WTC11 (cell line): ENCODE measurements around the gene PRDX2. TPM values are rescaled to one million over a fixed set of nuclear protein-coding genes. Genes with fewer than 3 reads are reported as not detected.

Experiments
- ATAC-seq: fragments of 200-7000 bp; cut with Tn5 transposase; 2 replicates; pipeline ENCODE4 v1.10.0; 2021; ENCODE audit warnings: mild to moderate bottlenecking, moderate library complexity
- CTCF ChIA-PET: fragments of 300-600 bp; sonication (Branson Sonifier 250); formaldehyde crosslinking; loops from one replicate; lab custom pipeline; 2021; ENCODE audit warnings: antibody characterized with exemption; lab: Charles Lee
- POLR2A ChIA-PET: fragments of 350-600 bp; sonication (Branson Sonifier 250); formaldehyde crosslinking; loops from one replicate; lab custom pipeline; 2021; ENCODE audit warnings: antibody characterized with exemption; lab: Charles Lee
- DNase-seq: peaks from one replicate; pipeline ENCODE4 v3.0.0; 2021; ENCODE audit warnings: low spot score
- H3K27ac Mint-ChIP-seq: 2 replicates; pipeline ENCODE4 v1.8.0; 2021; ENCODE audit warnings: mixed read lengths
- H3K27me3 Mint-ChIP-seq: 2 replicates; pipeline ENCODE4 v1.8.0; 2021; ENCODE audit warnings: low read depth, mild to moderate bottlenecking, moderate library complexity, mixed read lengths
- H3K36me3 Mint-ChIP-seq: 2 replicates; pipeline ENCODE4 v1.8.0; 2021; ENCODE audit warnings: mixed read lengths
- H3K4me1 Mint-ChIP-seq: 2 replicates; pipeline ENCODE4 v1.8.0; 2022; ENCODE audit warnings: mixed read lengths
- H3K4me3 Mint-ChIP-seq: 2 replicates; pipeline ENCODE4 v1.8.0; 2021; ENCODE audit warnings: mild to moderate bottlenecking, moderate library complexity, mixed read lengths
- H3K9me3 Mint-ChIP-seq: 2 replicates; pipeline ENCODE4 v1.8.0; 2021; ENCODE audit warnings: mixed read lengths
- AR ChIP-seq: fragments of 250-450 bp; sonication (Bioruptor Pico); IDR thresholded peaks from 2 replicates; pipeline ENCODE4 v1.9.0; 2021; ENCODE audit warnings: mild to moderate bottlenecking
- ATF1 ChIP-seq: sonication (generic); formaldehyde crosslinking; IDR thresholded peaks from 2 replicates; pipeline ENCODE4 v1.8.1; 2023; ENCODE audit warnings: mild to moderate bottlenecking, moderate library complexity, missing genetic modification reagents
- CBFB ChIP-seq: sonication (generic); formaldehyde crosslinking; IDR thresholded peaks from 2 replicates; pipeline ENCODE4 v1.8.1; 2022; ENCODE audit warnings: mild to moderate bottlenecking, low read depth, missing genetic modification reagents
- CREM ChIP-seq: sonication (generic); formaldehyde crosslinking; IDR thresholded peaks from 2 replicates; pipeline ENCODE4 v1.8.1; 2022; ENCODE audit warnings: mild to moderate bottlenecking, missing genetic modification reagents, moderate library complexity
- ELF4 ChIP-seq: sonication (generic); formaldehyde crosslinking; IDR thresholded peaks from 2 replicates; pipeline ENCODE4 v1.8.1; 2022; ENCODE audit warnings: low read depth, mild to moderate bottlenecking, moderate library complexity, missing genetic modification reagents
- GABPB1 ChIP-seq: sonication (generic); formaldehyde crosslinking; IDR thresholded peaks from 2 replicates; pipeline ENCODE4 v1.8.1; 2023; ENCODE audit warnings: mild to moderate bottlenecking, missing genetic modification reagents
- IRF1 ChIP-seq: sonication (generic); formaldehyde crosslinking; IDR thresholded peaks from 2 replicates; pipeline ENCODE4 v1.8.0; 2023; ENCODE audit warnings: missing genetic modification reagents
- JAZF1 ChIP-seq: fragments of 250-450 bp; sonication (Bioruptor Pico); IDR thresholded peaks from 2 replicates; pipeline ENCODE4 v1.9.0; 2021; ENCODE audit warnings: moderate library complexity, mild to moderate bottlenecking, inconsistent platforms
- JUN ChIP-seq: sonication (generic); formaldehyde crosslinking; IDR thresholded peaks from 2 replicates; pipeline ENCODE4 v1.8.0; 2023; ENCODE audit warnings: mild to moderate bottlenecking, missing genetic modification reagents
- NFYB ChIP-seq: sonication (generic); formaldehyde crosslinking; conservative IDR thresholded peaks from 2 replicates; pipeline ENCODE4 v1.8.0; 2022; ENCODE audit warnings: low read depth, missing genetic modification reagents
- RELA ChIP-seq: sonication (generic); formaldehyde crosslinking; IDR thresholded peaks from 2 replicates; pipeline ENCODE4 v1.8.1; 2022; ENCODE audit warnings: missing genetic modification reagents, mild to moderate bottlenecking, borderline replicate concordance
- SMAD3 ChIP-seq: sonication (generic); formaldehyde crosslinking; IDR thresholded peaks from 2 replicates; pipeline ENCODE4 v1.8.0; 2022; ENCODE audit warnings: missing genetic modification reagents, mild to moderate bottlenecking, borderline replicate concordance
- SP1 ChIP-seq: sonication (generic); formaldehyde crosslinking; conservative IDR thresholded peaks from 2 replicates; pipeline ENCODE4 v1.8.1; 2022; ENCODE audit warnings: missing genetic modification reagents
- ZBTB43 ChIP-seq: sonication (generic); formaldehyde crosslinking; IDR thresholded peaks from 2 replicates; pipeline ENCODE4 v1.8.1; 2023; ENCODE audit warnings: mild to moderate bottlenecking, missing genetic modification reagents
- ZNF138 ChIP-seq: sonication (generic); formaldehyde crosslinking; conservative IDR thresholded peaks from 2 replicates; pipeline ENCODE4 v1.8.1; 2022; ENCODE audit warnings: mild to moderate bottlenecking, moderate library complexity, missing genetic modification reagents
- ZNF423 ChIP-seq: fragments of 250-450 bp; sonication (Bioruptor Pico); IDR thresholded peaks from 2 replicates; pipeline ENCODE4 v2.1.2; 2022; ENCODE audit warnings: mild to moderate bottlenecking, moderate library complexity
- total RNA-seq: library from RNA; stranded (reverse); gene quantifications from 3 replicates; pipeline ENCODE4 v1.2.3, GENCODE V29; 2021
- TF ChIP-seq, protein P1 (sequence below): sonication (generic); formaldehyde crosslinking; conservative IDR thresholded peaks from 2 replicates; pipeline ENCODE4 v1.8.1; 2023; ENCODE audit warnings: mild to moderate bottlenecking, low read depth, missing genetic modification reagents, moderate library complexity
- TF ChIP-seq, protein P2 (sequence below): sonication (generic); formaldehyde crosslinking; IDR thresholded peaks from 2 replicates; pipeline ENCODE4 v1.8.0; 2023; ENCODE audit warnings: mild to moderate bottlenecking, missing genetic modification reagents

The PRDX2 gene
- total RNA-seq, 1 experiment from 2014 or later, result 378 TPM

GRCh38 chr19:12779162-12779993 is 22.2 kb downstream of the PRDX2 start (continued):
- TF ChIP-seq CREM (CRISPR knock-in tag) (no peak), GABPB1 (peak; percentile 18; the same call in 1 of the 2 replicates), IRF1 (no peak), ZNF423 (CRISPR knock-in tag) (0 out of 2 replicates have a peak, but pooled peaks have one; percentile 5), SP1 (CRISPR knock-in tag) (no peak), ELF4 (CRISPR knock-in tag) (no peak), RELA (CRISPR knock-in tag) (no peak)

GRCh38 chr19:12778905-12779161 is 22.8 kb downstream of the PRDX2 start:
- POLR2A ChIA-PET, result interaction anchor here (1.0 to 3.0 kb wide), 6 partner anchors 9 to 56 kb away, joined by 3 to 29 read pairs (median 6); partner anchors contain the start of genes JUNB and RNASEH2A
- Mint-ChIP-seq H3K4me1 (peaks cover 25% of the 10 kb centered on the region), H3K9me3 (no peaks in the 10 kb centered on the region), H3K36me3 (peaks cover 4% of the 10 kb centered on the region), H3K27me3 (no peaks in the 10 kb centered on the region; the same call in 1 of the 2 replicates), H3K4me3 (peak overlapping the region; percentile 79), H3K27ac (peak overlapping the region; percentile 88; the same call in 1 of the 2 replicates)
- CTCF ChIA-PET, result interaction anchor here (0.6 to 7.7 kb wide), 21 partner anchors 9 to 112 kb away, joined by 3 to 136 read pairs (median 9); partner anchors contain the start of genes GCDH, GET3, JUNB and RNASEH2A
- no peak for DNase-seq
- TF ChIP-seq ZNF423 (CRISPR knock-in tag), result no peak
- TF ChIP-seq SMAD3 (CRISPR knock-in tag), result no peak
- no peak for TF ChIP-seq CBFB (CRISPR knock-in tag)
- TF ChIP-seq, protein P1, sequence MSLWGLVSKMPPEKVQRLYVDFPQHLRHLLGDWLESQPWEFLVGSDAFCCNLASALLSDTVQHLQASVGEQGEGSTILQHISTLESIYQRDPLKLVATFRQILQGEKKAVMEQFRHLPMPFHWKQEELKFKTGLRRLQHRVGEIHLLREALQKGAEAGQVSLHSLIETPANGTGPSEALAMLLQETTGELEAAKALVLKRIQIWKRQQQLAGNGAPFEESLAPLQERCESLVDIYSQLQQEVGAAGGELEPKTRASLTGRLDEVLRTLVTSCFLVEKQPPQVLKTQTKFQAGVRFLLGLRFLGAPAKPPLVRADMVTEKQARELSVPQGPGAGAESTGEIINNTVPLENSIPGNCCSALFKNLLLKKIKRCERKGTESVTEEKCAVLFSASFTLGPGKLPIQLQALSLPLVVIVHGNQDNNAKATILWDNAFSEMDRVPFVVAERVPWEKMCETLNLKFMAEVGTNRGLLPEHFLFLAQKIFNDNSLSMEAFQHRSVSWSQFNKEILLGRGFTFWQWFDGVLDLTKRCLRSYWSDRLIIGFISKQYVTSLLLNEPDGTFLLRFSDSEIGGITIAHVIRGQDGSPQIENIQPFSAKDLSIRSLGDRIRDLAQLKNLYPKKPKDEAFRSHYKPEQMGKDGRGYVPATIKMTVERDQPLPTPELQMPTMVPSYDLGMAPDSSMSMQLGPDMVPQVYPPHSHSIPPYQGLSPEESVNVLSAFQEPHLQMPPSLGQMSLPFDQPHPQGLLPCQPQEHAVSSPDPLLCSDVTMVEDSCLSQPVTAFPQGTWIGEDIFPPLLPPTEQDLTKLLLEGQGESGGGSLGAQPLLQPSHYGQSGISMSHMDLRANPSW (CRISPR knock-in tag), result no peak
- no peak for TF ChIP-seq JUN (CRISPR knock-in tag)
- no peak for TF ChIP-seq ZBTB43
- TF ChIP-seq ATF1, result no peak
- TF ChIP-seq ZNF138 (CRISPR knock-in tag), result no peak
- no peak for TF ChIP-seq NFYB (CRISPR knock-in tag)
- TF ChIP-seq SP1 (CRISPR knock-in tag), result no peak
- no peak for TF ChIP-seq AR
- TF ChIP-seq, protein P2, sequence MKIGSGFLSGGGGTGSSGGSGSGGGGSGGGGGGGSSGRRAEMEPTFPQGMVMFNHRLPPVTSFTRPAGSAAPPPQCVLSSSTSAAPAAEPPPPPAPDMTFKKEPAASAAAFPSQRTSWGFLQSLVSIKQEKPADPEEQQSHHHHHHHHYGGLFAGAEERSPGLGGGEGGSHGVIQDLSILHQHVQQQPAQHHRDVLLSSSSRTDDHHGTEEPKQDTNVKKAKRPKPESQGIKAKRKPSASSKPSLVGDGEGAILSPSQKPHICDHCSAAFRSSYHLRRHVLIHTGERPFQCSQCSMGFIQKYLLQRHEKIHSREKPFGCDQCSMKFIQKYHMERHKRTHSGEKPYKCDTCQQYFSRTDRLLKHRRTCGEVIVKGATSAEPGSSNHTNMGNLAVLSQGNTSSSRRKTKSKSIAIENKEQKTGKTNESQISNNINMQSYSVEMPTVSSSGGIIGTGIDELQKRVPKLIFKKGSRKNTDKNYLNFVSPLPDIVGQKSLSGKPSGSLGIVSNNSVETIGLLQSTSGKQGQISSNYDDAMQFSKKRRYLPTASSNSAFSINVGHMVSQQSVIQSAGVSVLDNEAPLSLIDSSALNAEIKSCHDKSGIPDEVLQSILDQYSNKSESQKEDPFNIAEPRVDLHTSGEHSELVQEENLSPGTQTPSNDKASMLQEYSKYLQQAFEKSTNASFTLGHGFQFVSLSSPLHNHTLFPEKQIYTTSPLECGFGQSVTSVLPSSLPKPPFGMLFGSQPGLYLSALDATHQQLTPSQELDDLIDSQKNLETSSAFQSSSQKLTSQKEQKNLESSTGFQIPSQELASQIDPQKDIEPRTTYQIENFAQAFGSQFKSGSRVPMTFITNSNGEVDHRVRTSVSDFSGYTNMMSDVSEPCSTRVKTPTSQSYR, result no peak
- TF ChIP-seq JAZF1 (CRISPR knock-in tag), result no peak
- no peak for ATAC-seq
